SK-N-SH treated with all-trans-retinoic acid at 6 μM for 48 hours (cell line): ENCODE data around the gene CNOT9.
A peak's percentile ranks its signal among the peaks of the same experiment; 100 is the strongest.

Experiments used
- ATAC-seq: fragments of 200-7000 bp; cut with Tn5 transposase; 3 replicates; pipeline ENCODE4 v1.9.1; 2020; ENCODE audit warnings: mild to moderate bottlenecking, moderate library complexity
- ARNTL ChIP-seq: fragments of 450-650 bp; formaldehyde crosslinking; IDR thresholded peaks from 2 replicates; pipeline ENCODE4 v1.5.0; 2020; ENCODE audit warnings: low read depth, mild to moderate bottlenecking, moderate library complexity, borderline replicate concordance
- CSDC2 ChIP-seq: fragments of 250-450 bp; sonication (Bioruptor Pico); IDR thresholded peaks from 2 replicates; pipeline ENCODE4 v1.5.0; 2020; ENCODE audit warnings: mild to moderate bottlenecking, moderate library complexity
- GLIS3 ChIP-seq: fragments of 250-450 bp; sonication (Bioruptor Pico); IDR thresholded peaks from 2 replicates; pipeline ENCODE4 v1.5.0; 2020; ENCODE audit warnings: mild to moderate bottlenecking, moderate library complexity
- ISL1 ChIP-seq: fragments of 250-450 bp; sonication (Bioruptor Pico); IDR thresholded peaks from 2 replicates; pipeline ENCODE4 v2.1.2; 2022; ENCODE audit warnings: mild to moderate bottlenecking, moderate library complexity
- OSR1 ChIP-seq: fragments of 250-450 bp; sonication (Bioruptor Pico); IDR thresholded peaks from 2 replicates; pipeline ENCODE4 v1.8.0; 2022; ENCODE audit warnings: moderate library complexity, mild to moderate bottlenecking, inconsistent platforms
- PPARA ChIP-seq: fragments of 250-450 bp; sonication (Bioruptor Pico); IDR thresholded peaks from 2 replicates; pipeline ENCODE4 v1.5.0; 2020; ENCODE audit warnings: mild to moderate bottlenecking, borderline replicate concordance
- RARB ChIP-seq: fragments of 250-450 bp; sonication (Bioruptor Pico); IDR thresholded peaks from 2 replicates; pipeline ENCODE4 v1.8.0; 2021; ENCODE audit warnings: mild to moderate bottlenecking, moderate library complexity
- SNAI2 ChIP-seq: fragments of 250-450 bp; sonication (Bioruptor Pico); IDR thresholded peaks from 2 replicates; pipeline ENCODE4 v1.5.0; 2020; ENCODE audit warnings: mild to moderate bottlenecking, moderate library complexity
- TCF4 ChIP-seq: fragments of 250-450 bp; sonication (Bioruptor Pico); IDR thresholded peaks from 2 replicates; pipeline ENCODE4 v1.8.0; 2021; ENCODE audit warnings: mild to moderate bottlenecking, moderate library complexity, borderline replicate concordance
- TOX ChIP-seq: fragments of 250-450 bp; sonication (Bioruptor Pico); IDR thresholded peaks from 2 replicates; pipeline ENCODE4 v1.8.0; 2021; ENCODE audit warnings: mild to moderate bottlenecking, moderate library complexity, borderline replicate concordance
- ZC3H10 ChIP-seq: fragments of 250-450 bp; sonication (Bioruptor Pico); IDR thresholded peaks from 2 replicates; pipeline ENCODE4 v1.5.1; 2021; ENCODE audit warnings: mild to moderate bottlenecking, moderate library complexity
- ZFP3 ChIP-seq: fragments of 250-450 bp; sonication (Bioruptor Pico); IDR thresholded peaks from 2 replicates; pipeline ENCODE4 v1.5.0; 2020; ENCODE audit warnings: mild to moderate bottlenecking, moderate library complexity
- ZFP30 ChIP-seq: fragments of 450-650 bp; formaldehyde crosslinking; IDR thresholded peaks from 2 replicates; pipeline ENCODE4 v1.5.0; 2022; ENCODE audit warnings: mild to moderate bottlenecking, moderate library complexity
- ZNF565 ChIP-seq: fragments of 450-650 bp; formaldehyde crosslinking; conservative IDR thresholded peaks from 2 replicates; pipeline ENCODE4 v1.5.0; 2020; ENCODE audit warnings: low read depth, mild to moderate bottlenecking, moderate library complexity
- ZNF70 ChIP-seq: fragments of 450-650 bp; formaldehyde crosslinking; IDR thresholded peaks from 2 replicates; pipeline ENCODE4 v1.5.0; 2020; ENCODE audit warnings: mild to moderate bottlenecking, moderate library complexity
- ZNF8 ChIP-seq: fragments of 450-650 bp; formaldehyde crosslinking; IDR thresholded peaks from 2 replicates; pipeline ENCODE4 v1.5.0; 2020; ENCODE audit warnings: mild to moderate bottlenecking, moderate library complexity
- TF ChIP-seq, protein P1 (sequence below): fragments of 250-450 bp; sonication (Bioruptor Pico); IDR thresholded peaks from 2 replicates; pipeline ENCODE4 v1.8.0; 2021; ENCODE audit warnings: low read depth, mild to moderate bottlenecking, moderate library complexity, borderline replicate concordance
- TF ChIP-seq, protein P2 (sequence below): fragments of 250-450 bp; sonication (Bioruptor Pico); IDR thresholded peaks from 2 replicates; pipeline ENCODE4 v1.5.1; 2021; ENCODE audit warnings: mild to moderate bottlenecking, moderate library complexity

CNOT9 gene

DNA sequence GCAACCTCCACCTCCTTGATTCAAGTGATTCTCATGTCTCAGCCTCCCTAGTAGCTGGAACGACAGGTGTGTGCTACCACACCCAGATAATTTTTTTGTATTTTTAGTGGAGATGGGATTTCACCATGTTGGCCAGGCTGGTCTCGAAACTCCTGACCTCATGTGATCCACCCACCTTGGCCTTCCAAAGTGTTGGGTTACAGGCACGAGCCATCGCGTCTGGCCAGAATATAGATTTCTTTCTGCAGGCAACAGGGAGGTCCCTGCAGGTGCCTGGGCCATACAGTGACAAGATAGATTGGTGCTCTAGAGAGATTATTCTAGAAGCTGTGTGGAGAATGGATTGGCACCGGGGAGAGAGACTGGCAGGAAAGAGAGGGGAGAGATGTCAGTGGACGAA is 52.4 kb downstream of the CNOT9 start (continued):
- TF ChIP-seq PPARA (no peak), TCF4 (CRISPR knock-in tag) (no peak), ZC3H10 (CRISPR knock-in tag) (no peak), ISL1 (no peak)

DNA sequence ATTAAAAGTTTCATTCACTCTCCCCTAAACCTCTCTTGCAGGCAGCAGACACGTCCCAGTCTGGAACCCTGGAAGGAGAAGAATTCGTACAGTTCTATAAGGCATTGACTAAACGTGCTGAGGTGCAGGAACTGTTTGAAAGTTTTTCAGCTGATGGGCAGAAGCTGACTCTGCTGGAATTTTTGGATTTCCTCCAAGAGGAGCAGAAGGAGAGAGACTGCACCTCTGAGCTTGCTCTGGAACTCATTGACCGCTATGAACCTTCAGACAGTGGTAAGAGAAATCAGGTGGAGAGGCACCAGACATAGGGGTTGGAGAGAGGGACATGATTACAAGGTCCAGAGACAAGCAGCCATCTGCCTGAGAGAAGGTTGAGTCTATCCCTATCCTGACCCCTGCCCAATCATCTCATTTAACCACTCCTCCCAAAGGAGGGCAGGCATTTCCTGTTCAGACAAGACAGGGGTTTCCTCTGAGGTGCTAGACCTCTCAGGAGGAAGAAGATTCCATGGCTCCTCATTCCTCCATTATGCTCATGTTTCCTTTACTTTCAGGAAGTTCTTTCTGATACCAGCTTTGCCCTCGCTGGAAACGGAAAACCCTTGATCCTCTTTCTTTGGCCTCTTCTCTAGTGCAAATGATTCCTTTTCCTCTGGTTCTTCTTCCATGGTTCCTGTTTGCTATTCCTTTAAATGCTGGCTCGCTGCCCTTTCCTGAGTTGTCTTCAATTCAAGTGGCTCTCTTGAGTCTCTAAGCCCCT is 54.1 kb downstream of the CNOT9 start:
- ATAC-seq: peak; percentile 39
- TF ChIP-seq ZFP3 (CRISPR knock-in tag) (no peak), TCF4 (CRISPR knock-in tag) (no peak), CSDC2 (CRISPR knock-in tag) (no peak), ZC3H10 (CRISPR knock-in tag) (no peak), RARB (CRISPR knock-in tag) (no peak), GLIS3 (CRISPR knock-in tag) (no peak)
- TF ChIP-seq, protein P1, sequence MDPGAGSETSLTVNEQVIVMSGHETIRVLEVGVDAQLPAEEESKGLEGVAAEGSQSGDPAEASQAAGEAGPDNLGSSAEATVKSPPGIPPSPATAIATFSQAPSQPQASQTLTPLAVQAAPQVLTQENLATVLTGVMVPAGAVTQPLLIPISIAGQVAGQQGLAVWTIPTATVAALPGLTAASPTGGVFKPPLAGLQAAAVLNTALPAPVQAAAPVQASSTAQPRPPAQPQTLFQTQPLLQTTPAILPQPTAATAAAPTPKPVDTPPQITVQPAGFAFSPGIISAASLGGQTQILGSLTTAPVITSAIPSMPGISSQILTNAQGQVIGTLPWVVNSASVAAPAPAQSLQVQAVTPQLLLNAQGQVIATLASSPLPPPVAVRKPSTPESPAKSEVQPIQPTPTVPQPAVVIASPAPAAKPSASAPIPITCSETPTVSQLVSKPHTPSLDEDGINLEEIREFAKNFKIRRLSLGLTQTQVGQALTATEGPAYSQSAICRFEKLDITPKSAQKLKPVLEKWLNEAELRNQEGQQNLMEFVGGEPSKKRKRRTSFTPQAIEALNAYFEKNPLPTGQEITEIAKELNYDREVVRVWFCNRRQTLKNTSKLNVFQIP: no peak

DNA sequence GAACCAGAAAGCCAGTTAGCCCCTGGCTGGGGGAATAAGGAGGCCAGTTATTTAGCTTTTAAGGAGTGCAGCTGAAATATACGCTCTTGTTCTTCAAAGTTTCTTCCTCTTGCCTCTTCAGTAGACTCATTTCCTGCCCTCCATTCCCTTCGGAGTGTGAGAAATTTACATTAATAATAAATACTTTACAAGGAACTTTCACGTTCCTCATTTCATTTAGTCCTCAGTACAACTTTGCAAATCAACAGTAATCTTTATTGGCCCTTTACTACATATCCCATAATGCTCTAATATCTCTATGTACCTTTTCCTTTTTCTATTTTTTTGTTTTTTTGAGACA is 54.7 kb downstream of the CNOT9 start:
- no peak for ATAC-seq
- TF ChIP-seq RARB (CRISPR knock-in tag) (no peak), ISL1 (no peak), GLIS3 (CRISPR knock-in tag) (no peak), SNAI2 (no peak), OSR1 (no peak), ZFP3 (CRISPR knock-in tag) (no peak), ZNF565 (CRISPR knock-in tag) (no peak), ARNTL (CRISPR knock-in tag) (no peak), CSDC2 (CRISPR knock-in tag) (no peak), TCF4 (CRISPR knock-in tag) (no peak), TOX (CRISPR knock-in tag) (no peak), ZNF8 (no peak), ZC3H10 (CRISPR knock-in tag) (no peak)
- TF ChIP-seq, protein P2, sequence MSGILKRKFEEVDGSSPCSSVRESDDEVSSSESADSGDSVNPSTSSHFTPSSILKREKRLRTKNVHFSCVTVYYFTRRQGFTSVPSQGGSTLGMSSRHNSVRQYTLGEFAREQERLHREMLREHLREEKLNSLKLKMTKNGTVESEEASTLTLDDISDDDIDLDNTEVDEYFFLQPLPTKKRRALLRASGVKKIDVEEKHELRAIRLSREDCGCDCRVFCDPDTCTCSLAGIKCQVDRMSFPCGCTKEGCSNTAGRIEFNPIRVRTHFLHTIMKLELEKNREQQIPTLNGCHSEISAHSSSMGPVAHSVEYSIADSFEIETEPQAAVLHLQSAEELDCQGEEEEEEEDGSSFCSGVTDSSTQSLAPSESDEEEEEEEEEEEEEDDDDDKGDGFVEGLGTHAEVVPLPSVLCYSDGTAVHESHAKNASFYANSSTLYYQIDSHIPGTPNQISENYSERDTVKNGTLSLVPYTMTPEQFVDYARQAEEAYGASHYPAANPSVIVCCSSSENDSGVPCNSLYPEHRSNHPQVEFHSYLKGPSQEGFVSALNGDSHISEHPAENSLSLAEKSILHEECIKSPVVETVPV (CRISPR knock-in tag): no peak
- TF ChIP-seq, protein P1: no peak

DNA sequence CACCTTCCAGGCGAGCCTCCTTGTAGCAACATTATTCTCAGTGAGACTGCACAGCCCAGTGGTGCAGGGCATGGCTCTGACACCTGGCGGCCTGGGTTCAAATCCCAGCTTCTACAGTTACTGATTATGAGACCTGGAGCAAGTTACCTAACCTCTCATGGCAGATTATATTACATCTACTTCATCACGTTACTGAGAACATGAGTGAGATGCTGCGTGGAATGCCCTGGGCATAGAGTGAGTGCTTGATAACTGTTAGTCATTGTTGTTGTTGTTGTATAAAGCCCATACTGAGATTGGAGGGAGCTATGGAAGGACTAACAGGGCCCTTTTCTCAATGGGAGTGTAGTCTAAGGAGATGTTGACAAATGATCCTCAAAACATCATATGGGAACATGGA is 57.7 kb downstream of the CNOT9 start:
- no peak for TF ChIP-seq ARNTL (CRISPR knock-in tag)
- TF ChIP-seq, protein P2 (CRISPR knock-in tag): no peak
- no peak for TF ChIP-seq SNAI2
- no peak for TF ChIP-seq RARB (CRISPR knock-in tag)
- TF ChIP-seq, protein P1: no peak
- no peak for TF ChIP-seq GLIS3 (CRISPR knock-in tag)
- TF ChIP-seq TCF4 (CRISPR knock-in tag): no peak
- TF ChIP-seq ZNF565 (CRISPR knock-in tag): no peak
- TF ChIP-seq PPARA: no peak
- TF ChIP-seq ZFP30 (CRISPR knock-in tag): no peak
- no peak for TF ChIP-seq ZNF70 (CRISPR knock-in tag)
- TF ChIP-seq TOX (CRISPR knock-in tag): no peak
- ATAC-seq: no peak
